Measurements from ENCODE around the gene HPCAL1. TPM values are rescaled to one million over a fixed set of nuclear protein-coding genes. Genes with fewer than 3 reads are reported as not detected.

HPCAL1 gene
- total and polyA plus RNA-seq, 3 experiments from 2014 or later, result 44.1 to 96.3 (median 47.6) TPM

DNA sequence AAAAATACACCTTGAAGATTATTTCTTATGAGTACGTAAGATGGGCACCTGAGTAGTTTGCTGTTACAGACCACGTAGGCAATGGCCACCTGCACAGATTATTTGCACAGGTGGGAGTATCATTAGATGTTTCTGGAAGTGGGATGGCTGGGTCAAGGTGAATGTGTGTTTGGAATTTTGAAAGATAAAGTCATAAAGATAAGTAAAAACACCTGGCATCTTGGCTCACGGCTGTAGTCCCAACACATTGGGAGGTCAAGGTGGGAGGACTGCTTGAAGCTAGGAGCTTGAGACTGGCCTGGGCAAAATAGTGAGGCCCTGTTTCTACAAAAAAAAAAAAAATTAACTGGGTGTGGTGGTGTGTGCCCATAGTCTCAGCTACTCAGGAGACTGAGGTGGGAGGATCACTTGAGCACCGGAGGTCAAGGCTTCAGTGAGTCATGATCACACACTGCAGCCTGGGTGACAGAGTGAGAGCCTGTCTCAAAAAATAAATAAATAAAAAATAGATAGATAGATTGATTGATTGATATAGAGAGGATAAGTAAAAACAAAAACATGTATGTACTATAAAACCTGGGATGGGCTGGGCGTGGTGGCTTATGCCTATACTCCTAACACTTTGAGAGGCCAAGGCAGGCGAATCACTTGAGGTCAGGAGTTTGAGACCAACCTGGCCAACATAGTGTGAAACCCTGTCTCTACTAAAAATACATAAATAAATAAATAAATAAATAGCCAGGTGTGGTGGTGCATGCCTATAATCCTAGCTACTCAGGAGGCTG is 115.0 kb downstream of the HPCAL1 start:
- no peaks in the 10 kb centered on the region for H3K27me3 ChIP-seq (ENCODE audit: insufficient read depth, low read length, poor library complexity, severe bottlenecking)
- Mint-ChIP-seq H3K9me3 (no peaks in the 10 kb centered on the region), H3K36me3 (peaks cover 3 to 44% (median 3%) of the 10 kb centered on the region in 3 donors), H3K4me3 (no peak overlapping the region), H3K27ac (no peak overlapping the region), H3K27me3 (no peaks in the 10 kb centered on the region), H3K4me1 (peaks cover 2 to 13% (median 4%) of the 10 kb centered on the region in 3 donors)
- no peaks in the 10 kb centered on the region for H3K9me3 ChIP-seq (ENCODE audit: low read length)
- CTCF ChIA-PET, result interaction anchor here (0.8 to 2.3 kb wide), 5 partner anchors 9 to 345 kb away, joined by 3 to 11 read pairs (median 4); no protein-coding TSS in a partner anchor
- no peak overlapping the region for H3K4me3 ChIP-seq (ENCODE audit: low read length)
- POLR2A ChIA-PET, result no interaction called here
- H3K27ac ChIP-seq (ENCODE audit: low read depth, low read length), result no peak overlapping the region
- H3K36me3 ChIP-seq (ENCODE audit: insufficient read depth, low read length), result peaks cover 16% of the 10 kb centered on the region
- H3K4me1 ChIP-seq (ENCODE audit: insufficient read depth, low read length), result no peaks in the 10 kb centered on the region
- no peak for DNase-seq

DNA sequence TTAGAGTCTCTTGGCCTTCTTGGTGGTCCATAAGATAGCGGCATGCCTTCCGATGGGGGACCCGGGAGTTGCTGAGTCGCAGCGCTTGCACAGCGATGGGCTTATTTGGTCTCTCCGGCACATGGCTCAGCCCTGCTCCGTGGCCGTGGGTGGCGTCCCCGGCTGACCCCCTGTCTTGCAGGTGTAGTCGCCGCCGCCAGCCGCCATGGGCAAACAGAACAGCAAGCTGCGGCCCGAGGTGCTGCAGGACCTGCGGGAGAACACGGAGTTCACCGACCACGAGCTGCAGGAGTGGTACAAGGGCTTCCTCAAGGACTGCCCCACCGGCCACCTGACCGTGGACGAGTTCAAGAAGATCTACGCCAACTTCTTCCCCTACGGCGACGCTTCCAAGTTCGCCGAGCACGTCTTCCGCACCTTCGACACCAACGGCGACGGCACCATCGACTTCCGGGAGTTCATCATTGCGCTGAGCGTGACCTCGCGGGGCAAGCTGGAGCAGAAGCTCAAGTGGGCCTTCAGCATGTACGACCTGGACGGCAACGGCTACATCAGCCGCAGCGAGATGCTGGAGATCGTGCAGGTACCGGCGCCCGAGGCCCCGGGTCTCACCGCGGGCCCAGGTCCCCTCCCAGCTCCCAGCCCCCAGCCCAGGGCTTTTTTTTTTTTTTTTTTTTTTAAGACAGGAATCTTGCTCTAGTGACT is 117.0 kb downstream of the HPCAL1 start:
- H3K4me3 ChIP-seq (ENCODE audit: low read length), result no peak overlapping the region
- Mint-ChIP-seq H3K4me1 (peaks cover 2 to 13% (median 4%) of the 10 kb centered on the region in 3 donors), H3K27ac (no peak overlapping the region), H3K9me3 (no peaks in the 10 kb centered on the region), H3K27me3 (no peaks in the 10 kb centered on the region), H3K4me3 (no peak overlapping the region), H3K36me3 (peaks cover 3 to 59% (median 3%) of the 10 kb centered on the region in 3 donors)
- no peaks in the 10 kb centered on the region for H3K4me1 ChIP-seq (ENCODE audit: insufficient read depth, low read length)
- DNase-seq, result no peak
- H3K27ac ChIP-seq (ENCODE audit: low read depth, low read length), result no peak overlapping the region
- ChIA-PET CTCF (interaction anchor here (1.7 to 2.3 kb wide), 4 partner anchors 11 to 149 kb away, joined by 4 to 11 read pairs (median 9); no protein-coding TSS in a partner anchor), POLR2A (no interaction called here)
- H3K27me3 ChIP-seq (ENCODE audit: insufficient read depth, low read length, poor library complexity, severe bottlenecking), result no peaks in the 10 kb centered on the region
- H3K36me3 ChIP-seq (ENCODE audit: insufficient read depth, low read length), result peaks cover 20% of the 10 kb centered on the region
- no peaks in the 10 kb centered on the region for H3K9me3 ChIP-seq (ENCODE audit: low read length)

DNA sequence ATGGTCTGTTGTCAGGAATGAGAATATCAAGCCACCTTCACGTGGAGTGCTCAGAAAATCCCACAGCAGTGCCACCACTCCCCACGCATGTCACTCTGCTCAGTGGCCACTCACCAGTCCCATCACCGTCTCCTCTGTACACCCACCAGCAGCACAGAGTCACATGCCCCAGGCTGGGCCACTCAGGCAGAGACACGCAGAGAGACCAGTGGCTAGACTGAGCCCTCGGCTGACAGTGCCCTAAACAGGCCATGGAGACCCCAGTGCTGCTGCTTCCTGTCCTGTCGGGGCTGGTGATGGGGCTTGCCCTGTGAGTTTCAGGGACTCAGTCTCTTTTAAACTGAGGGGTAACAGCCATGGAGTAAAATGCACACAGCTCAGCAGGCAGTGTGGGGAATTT is 119.5 kb downstream of the HPCAL1 start:
- CTCF ChIA-PET, result interaction anchor here (1.2 to 2.2 kb wide), 4 partner anchors 11 to 350 kb away, joined by 3 to 11 read pairs (median 4); no protein-coding TSS in a partner anchor
- no peak overlapping the region for H3K4me3 Mint-ChIP-seq

DNA sequence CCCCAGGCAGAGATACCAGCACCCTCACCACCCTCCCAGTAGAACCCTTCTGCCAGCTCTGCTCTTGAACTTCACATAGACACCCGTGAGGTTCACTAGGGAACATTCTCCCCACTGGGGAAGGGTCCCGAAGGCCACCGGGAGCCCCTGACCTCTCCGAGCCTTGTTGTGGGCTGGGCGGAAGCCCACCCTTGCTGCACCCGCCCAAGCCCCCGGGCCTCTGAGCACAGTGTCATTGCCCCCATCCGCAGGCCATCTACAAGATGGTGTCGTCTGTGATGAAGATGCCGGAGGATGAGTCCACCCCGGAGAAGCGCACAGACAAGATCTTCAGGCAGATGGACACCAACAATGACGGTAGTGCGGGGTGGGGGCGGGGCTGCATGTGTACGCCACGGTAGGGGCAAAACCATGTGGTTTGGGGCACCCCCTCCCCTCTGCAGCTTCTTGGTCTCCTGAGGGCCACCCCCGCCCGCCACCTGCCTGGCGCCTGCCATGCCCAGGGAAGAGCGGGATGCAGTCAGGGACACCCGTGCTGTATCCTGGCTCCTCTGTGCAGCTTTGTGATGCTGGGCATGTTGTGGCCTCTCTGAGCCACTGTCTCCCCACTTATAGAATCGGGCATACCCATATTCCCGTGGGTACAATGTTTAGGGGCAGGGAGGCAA is 120.2 kb downstream of the HPCAL1 start:
- POLR2A ChIA-PET, result no interaction called here
- H3K36me3 ChIP-seq (ENCODE audit: insufficient read depth, low read length), result peaks cover 25% of the 10 kb centered on the region

More for the DNA sequence above, 119.5 kb downstream of the HPCAL1 start:
- Mint-ChIP-seq H3K36me3 (peaks cover 3 to 82% (median 6%) of the 10 kb centered on the region in 3 donors), H3K9me3 (no peaks in the 10 kb centered on the region), H3K27me3 (peaks cover 0 to under 1% of the 10 kb centered on the region in 2 donors), H3K27ac (no peak overlapping the region), H3K4me1 (peaks cover 2 to 3% (median 2%) of the 10 kb centered on the region in 3 donors)
- Histone ChIP-seq H3K27ac (ENCODE audit: low read depth, low read length) (no peak overlapping the region), H3K36me3 (ENCODE audit: insufficient read depth, low read length) (peaks cover 25% of the 10 kb centered on the region), H3K4me3 (ENCODE audit: low read length) (no peak overlapping the region), H3K9me3 (ENCODE audit: low read length) (no peaks in the 10 kb centered on the region), H3K4me1 (ENCODE audit: insufficient read depth, low read length) (no peaks in the 10 kb centered on the region), H3K27me3 (ENCODE audit: insufficient read depth, low read length, poor library complexity, severe bottlenecking) (no peaks in the 10 kb centered on the region)
- no peak for DNase-seq
- POLR2A ChIA-PET, result no interaction called here

DNA sequence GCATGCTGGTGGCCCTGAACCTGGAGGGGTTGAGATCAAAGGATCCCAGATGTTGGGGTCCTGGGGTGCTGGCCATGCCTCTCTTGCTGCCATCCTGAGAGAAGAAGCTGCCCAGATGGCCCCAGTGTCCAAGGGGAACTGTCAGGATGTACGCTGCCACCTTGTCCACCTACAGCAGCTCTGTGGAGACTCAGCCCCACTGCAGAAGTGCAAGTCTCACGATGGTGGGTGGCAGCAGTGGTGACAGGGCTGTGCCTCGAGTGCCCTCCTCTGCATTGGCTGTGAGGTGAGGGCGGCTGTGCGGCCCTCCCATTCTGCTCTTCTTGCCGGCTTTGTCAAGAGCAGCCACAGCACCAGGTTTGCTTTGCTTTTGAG is 120.7 kb downstream of the HPCAL1 start:
- POLR2A ChIA-PET, result no interaction called here
- no peak for DNase-seq
- Mint-ChIP-seq H3K4me3 (no peak overlapping the region), H3K27me3 (peaks cover 0 to 2% of the 10 kb centered on the region in 2 donors), H3K36me3 (peaks cover 3 to 85% (median 10%) of the 10 kb centered on the region in 3 donors), H3K4me1 (peaks cover 0 to 2% (median 0%) of the 10 kb centered on the region in 3 donors), H3K27ac (no peak overlapping the region), H3K9me3 (no peaks in the 10 kb centered on the region)
- Histone ChIP-seq H3K27ac (ENCODE audit: low read depth, low read length) (no peak overlapping the region), H3K36me3 (ENCODE audit: insufficient read depth, low read length) (peaks cover 25% of the 10 kb centered on the region), H3K4me3 (ENCODE audit: low read length) (no peak overlapping the region), H3K27me3 (ENCODE audit: insufficient read depth, low read length, poor library complexity, severe bottlenecking) (no peaks in the 10 kb centered on the region), H3K4me1 (ENCODE audit: insufficient read depth, low read length) (no peaks in the 10 kb centered on the region), H3K9me3 (ENCODE audit: low read length) (no peaks in the 10 kb centered on the region)
- CTCF ChIA-PET, result interaction anchor here (1.2 to 1.7 kb wide), 4 partner anchors 9 to 351 kb away, joined by 3 to 5 read pairs (median 4); no protein-coding TSS in a partner anchor

More for the DNA sequence above, 120.2 kb downstream of the HPCAL1 start:
- Mint-ChIP-seq H3K9me3 (no peaks in the 10 kb centered on the region), H3K4me3 (no peak overlapping the region), H3K27ac (no peak overlapping the region), H3K27me3 (peaks cover 0 to 2% of the 10 kb centered on the region in 2 donors), H3K36me3 (peaks cover 3 to 87% (median 10%) of the 10 kb centered on the region in 3 donors), H3K4me1 (peaks cover 0 to 2% (median 0%) of the 10 kb centered on the region in 3 donors)
- no peak for DNase-seq
- H3K4me1 ChIP-seq (ENCODE audit: insufficient read depth, low read length), result no peaks in the 10 kb centered on the region
- no peaks in the 10 kb centered on the region for H3K9me3 ChIP-seq (ENCODE audit: low read length)
- CTCF ChIA-PET, result interaction anchor here (1.2 to 1.5 kb wide), 3 partner anchors 10 to 351 kb away, joined by 3 to 4 read pairs (median 3); no protein-coding TSS in a partner anchor
- no peaks in the 10 kb centered on the region for H3K27me3 ChIP-seq (ENCODE audit: insufficient read depth, low read length, poor library complexity, severe bottlenecking)
- H3K4me3 ChIP-seq (ENCODE audit: low read length), result no peak overlapping the region
- H3K27ac ChIP-seq (ENCODE audit: low read depth, low read length), result no peak overlapping the region

DNA sequence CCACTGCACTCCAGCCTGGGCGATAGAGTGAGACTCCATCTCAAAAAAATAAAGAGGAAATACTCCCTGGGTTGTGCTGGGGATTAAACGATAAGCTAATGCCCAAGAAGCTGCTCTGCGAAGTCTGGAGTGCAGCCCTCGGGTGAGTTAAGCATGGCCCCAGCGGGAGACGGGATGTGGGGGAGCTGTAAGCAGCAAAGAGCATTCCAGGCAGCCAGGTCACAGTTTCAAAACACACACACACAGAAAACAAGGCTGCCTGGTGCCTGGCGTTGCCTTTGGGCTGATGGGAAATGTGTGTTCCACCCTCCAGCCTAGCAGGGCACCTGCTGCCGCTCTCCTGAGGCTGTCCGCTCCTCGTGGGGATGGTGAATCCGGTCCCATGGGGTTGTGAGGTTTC is 121.3 kb downstream of the HPCAL1 start:
- Mint-ChIP-seq H3K9me3 (no peaks in the 10 kb centered on the region), H3K36me3 (peaks cover 3 to 81% (median 10%) of the 10 kb centered on the region in 3 donors), H3K27me3 (peaks cover 0 to 2% of the 10 kb centered on the region in 2 donors), H3K4me1 (no peaks in the 10 kb centered on the region), H3K4me3 (no peak overlapping the region), H3K27ac (no peak overlapping the region)
- Histone ChIP-seq H3K27ac (ENCODE audit: low read depth, low read length) (no peak overlapping the region), H3K4me3 (ENCODE audit: low read length) (no peak overlapping the region), H3K27me3 (ENCODE audit: insufficient read depth, low read length, poor library complexity, severe bottlenecking) (no peaks in the 10 kb centered on the region), H3K4me1 (ENCODE audit: insufficient read depth, low read length) (no peaks in the 10 kb centered on the region), H3K9me3 (ENCODE audit: low read length) (no peaks in the 10 kb centered on the region), H3K36me3 (ENCODE audit: insufficient read depth, low read length) (peaks cover 25% of the 10 kb centered on the region)
- no peak for DNase-seq
- CTCF ChIA-PET, result interaction anchor here (1.2 to 1.7 kb wide), 2 partner anchors 15 to 300 kb away, joined by 4 to 5 read pairs; no protein-coding TSS in a partner anchor
- POLR2A ChIA-PET, result no interaction called here

DNA sequence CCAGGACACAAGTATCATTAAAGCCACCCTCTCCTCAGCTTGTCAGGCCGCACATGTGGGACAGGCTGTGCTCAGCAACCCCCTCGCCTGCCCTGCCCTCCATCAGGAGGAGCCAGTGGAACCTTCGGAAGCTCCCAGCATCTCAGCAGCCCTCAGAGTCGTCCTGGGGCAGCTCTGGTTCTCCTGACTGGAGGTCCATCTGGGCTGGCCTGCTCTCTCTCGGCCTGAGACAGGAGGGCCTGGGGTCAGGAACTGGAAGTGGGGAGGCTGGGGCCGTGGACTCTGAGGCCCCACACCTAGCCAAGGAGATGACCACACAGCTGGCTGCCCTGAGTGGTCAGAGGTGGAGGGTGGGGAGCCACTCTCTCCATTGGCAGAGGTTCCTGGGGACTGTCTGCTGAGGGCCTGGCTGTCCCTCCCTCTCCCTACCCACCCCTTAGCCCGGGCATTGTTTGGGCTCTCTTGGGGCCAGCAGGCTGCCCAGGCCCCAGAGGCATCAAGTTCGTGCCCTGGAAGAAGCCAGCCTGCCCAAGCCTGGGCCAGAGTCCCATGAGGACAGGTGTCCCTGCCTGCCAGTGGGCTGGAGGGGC is 122.3 kb downstream of the HPCAL1 start:
- no peak for DNase-seq
- Histone ChIP-seq H3K36me3 (ENCODE audit: insufficient read depth, low read length) (peaks cover 25% of the 10 kb centered on the region), H3K27ac (ENCODE audit: low read depth, low read length) (no peak overlapping the region), H3K4me1 (ENCODE audit: insufficient read depth, low read length) (no peaks in the 10 kb centered on the region), H3K27me3 (ENCODE audit: insufficient read depth, low read length, poor library complexity, severe bottlenecking) (no peaks in the 10 kb centered on the region), H3K9me3 (ENCODE audit: low read length) (no peaks in the 10 kb centered on the region), H3K4me3 (ENCODE audit: low read length) (no peak overlapping the region)
- POLR2A ChIA-PET, result no interaction called here
- no peaks in the 10 kb centered on the region for H3K4me1 Mint-ChIP-seq
- H3K4me3 Mint-ChIP-seq, result no peak overlapping the region
- no peak overlapping the region for H3K27ac Mint-ChIP-seq
- H3K9me3 Mint-ChIP-seq, result no peaks in the 10 kb centered on the region
- CTCF ChIA-PET, result interaction anchor here (1.2 to 1.7 kb wide), 3 partner anchors 10 to 301 kb away, joined by 4 to 6 read pairs (median 5); no protein-coding TSS in a partner anchor
- H3K36me3 Mint-ChIP-seq, result peaks cover 3 to 72% (median 8%) of the 10 kb centered on the region in 3 donors
- H3K27me3 Mint-ChIP-seq, result peaks cover 0 to 2% of the 10 kb centered on the region in 2 donors
